Skeletal muscle satellite cell (primary cell): ENCODE data around the gene PCDH10. TPM values are rescaled to one million over a fixed set of nuclear protein-coding genes. Genes with fewer than 3 reads are reported as not detected.

Source experiments
- H3K27me3 ChIP-seq: 2 replicates; pipeline ENCODE4 v1.7.0; 2013; ENCODE audit warnings: low read length; ENCODE audit not compliant: control insufficient read depth, insufficient read depth
- H3K36me3 ChIP-seq: 2 replicates; pipeline ENCODE4 v1.7.0; 2013; ENCODE audit warnings: mild to moderate bottlenecking, control low read depth, low read length; ENCODE audit not compliant: insufficient read depth
- H3K4me1 ChIP-seq: 2 replicates; pipeline ENCODE4 v1.7.0; 2013; ENCODE audit warnings: low read length; ENCODE audit not compliant: control insufficient read depth, insufficient read depth
- H3K4me2 ChIP-seq: 2 replicates; pipeline ENCODE4 v1.7.0; 2013; ENCODE audit warnings: mild to moderate bottlenecking, low read length
- H3K4me3 ChIP-seq: 2 replicates; pipeline ENCODE4 v1.7.0; 2013; ENCODE audit warnings: low read length
- H3K9ac ChIP-seq: 2 replicates; pipeline ENCODE4 v1.7.0; 2013; ENCODE audit warnings: mild to moderate bottlenecking, low read depth, low read length, moderate library complexity
- H3K9me3 ChIP-seq: replicated peaks from 2 replicates; pipeline ENCODE4 v1.7.0; 2013; ENCODE audit warnings: mild to moderate bottlenecking, control low read depth, low read length
- total RNA-seq: library from RNA; depleted of rRNA; stranded (reverse); fragments of >200 nt; gene quantifications from 2 replicates; pipeline ENCODE4 v1.2.3, GENCODE V29; 2012; rRNA removed

The PCDH10 gene, protein sequence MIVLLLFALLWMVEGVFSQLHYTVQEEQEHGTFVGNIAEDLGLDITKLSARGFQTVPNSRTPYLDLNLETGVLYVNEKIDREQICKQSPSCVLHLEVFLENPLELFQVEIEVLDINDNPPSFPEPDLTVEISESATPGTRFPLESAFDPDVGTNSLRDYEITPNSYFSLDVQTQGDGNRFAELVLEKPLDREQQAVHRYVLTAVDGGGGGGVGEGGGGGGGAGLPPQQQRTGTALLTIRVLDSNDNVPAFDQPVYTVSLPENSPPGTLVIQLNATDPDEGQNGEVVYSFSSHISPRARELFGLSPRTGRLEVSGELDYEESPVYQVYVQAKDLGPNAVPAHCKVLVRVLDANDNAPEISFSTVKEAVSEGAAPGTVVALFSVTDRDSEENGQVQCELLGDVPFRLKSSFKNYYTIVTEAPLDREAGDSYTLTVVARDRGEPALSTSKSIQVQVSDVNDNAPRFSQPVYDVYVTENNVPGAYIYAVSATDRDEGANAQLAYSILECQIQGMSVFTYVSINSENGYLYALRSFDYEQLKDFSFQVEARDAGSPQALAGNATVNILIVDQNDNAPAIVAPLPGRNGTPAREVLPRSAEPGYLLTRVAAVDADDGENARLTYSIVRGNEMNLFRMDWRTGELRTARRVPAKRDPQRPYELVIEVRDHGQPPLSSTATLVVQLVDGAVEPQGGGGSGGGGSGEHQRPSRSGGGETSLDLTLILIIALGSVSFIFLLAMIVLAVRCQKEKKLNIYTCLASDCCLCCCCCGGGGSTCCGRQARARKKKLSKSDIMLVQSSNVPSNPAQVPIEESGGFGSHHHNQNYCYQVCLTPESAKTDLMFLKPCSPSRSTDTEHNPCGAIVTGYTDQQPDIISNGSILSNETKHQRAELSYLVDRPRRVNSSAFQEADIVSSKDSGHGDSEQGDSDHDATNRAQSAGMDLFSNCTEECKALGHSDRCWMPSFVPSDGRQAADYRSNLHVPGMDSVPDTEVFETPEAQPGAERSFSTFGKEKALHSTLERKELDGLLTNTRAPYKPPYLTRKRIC
- total RNA-seq: under 0.01 TPM in 1 of 2 replicates, not detected in the other

DNA sequence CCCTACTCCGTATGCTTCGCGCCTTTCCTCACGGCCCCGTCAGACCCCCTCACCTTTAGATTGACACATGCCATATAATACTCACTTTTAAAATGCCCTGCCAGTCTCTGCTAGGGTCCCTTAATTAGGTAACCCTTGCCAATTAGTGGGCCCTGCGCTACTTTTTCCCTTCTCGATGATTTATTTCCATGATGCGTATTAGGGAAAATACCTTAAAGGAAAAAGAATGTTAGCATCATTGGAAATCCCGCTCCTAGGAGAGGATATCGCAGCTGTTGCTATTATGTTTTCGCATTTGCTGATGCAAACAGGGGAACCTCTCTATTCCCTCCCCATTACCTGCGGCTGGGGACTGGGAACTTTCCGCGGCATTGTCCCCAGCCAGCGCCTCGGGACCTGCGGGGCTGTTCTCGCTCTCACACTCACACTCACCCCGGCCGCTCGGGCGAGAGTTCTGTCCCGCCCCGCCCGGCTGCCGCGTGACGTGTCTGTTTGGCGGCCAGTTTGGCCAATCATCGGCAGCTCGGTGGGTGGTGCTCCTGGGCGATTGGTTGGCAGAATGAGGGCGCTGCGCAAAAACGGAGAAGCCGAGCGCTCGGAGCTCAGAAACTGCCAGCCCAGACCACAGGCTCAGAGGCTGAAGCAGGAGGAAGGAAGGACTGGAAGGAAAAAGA, at the start of gene PCDH10:
Gene PCDH10 (plus strand): TSS at position 605 of the 674 bp plus-strand sequence. CDS start 847 bp downstream, outside the sequence.
- H3K36me3 ChIP-seq: no peaks in the 10 kb centered on the region
- H3K4me2 ChIP-seq: peak within 1 kb of the TSS; percentile 83
- peak within 1 kb of the TSS; percentile 37 for H3K9ac ChIP-seq
- H3K27me3 ChIP-seq: peaks cover 42% of the 10 kb centered on the region
- H3K4me3 ChIP-seq: peak within 1 kb of the TSS; percentile 70
- H3K4me1 ChIP-seq: peaks cover 30% of the 10 kb centered on the region
- no peaks in the 10 kb centered on the region for H3K9me3 ChIP-seq

DNA sequence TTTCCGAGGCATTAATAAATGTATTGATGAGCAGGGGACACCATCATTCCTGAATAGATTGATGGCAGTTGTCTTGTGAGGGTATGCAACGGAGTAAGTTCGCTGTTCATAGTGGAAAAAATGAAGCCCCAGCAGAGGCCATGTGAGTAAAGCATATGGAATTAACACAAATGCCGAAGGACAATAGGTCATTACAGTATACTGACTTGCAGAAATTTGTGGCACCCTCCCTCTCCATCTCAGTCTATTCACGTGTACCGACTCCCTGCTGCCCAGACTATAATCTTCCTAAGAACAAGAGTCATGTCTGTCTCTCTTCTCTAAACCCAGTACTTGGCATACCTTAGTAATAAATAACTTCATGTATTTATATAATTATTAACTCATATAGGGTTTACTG, 47.1 kb upstream of the PCDH10 start:
- Histone ChIP-seq H3K36me3 (no peaks in the 10 kb centered on the region), H3K9me3 (no peaks in the 10 kb centered on the region), H3K4me3 (no peak overlapping the region), H3K9ac (no peak overlapping the region), H3K4me2 (no peak overlapping the region), H3K27me3 (no peaks in the 10 kb centered on the region), H3K4me1 (no peaks in the 10 kb centered on the region)

DNA sequence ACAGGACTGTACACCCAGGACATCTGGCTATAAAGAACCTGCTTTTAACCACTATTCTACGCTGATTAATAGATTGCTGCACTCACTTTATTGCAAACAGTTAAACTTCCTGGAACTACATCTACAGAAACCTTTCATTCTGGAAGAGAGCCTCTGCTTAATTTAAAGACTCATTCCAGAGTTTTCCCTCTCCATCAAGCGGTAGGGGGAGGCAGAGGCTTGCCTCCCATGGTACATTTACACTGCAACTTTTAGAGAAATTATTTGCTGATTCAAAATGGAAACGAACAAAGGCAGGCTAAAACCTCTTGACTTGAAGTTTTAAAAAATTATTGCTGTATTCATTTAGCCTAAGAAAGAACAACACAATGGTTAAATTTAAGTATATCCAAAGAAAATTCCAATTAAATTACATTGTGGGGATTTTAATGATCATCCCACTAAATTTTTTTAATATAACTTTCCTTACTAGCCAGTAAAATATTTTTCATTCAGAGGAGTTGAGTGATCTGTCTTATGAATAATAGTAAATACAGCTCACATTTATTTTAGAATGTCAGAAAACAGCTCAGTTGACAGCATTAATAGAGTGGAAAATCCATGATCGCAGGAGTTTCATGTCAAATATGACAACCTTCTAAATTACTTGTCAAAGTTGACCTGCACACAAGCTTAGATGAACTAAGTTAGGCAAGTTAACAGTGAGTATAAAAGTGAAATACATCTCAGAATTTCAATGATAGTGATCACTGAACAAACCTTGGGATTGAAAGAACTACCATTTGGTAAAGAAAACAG, 46.3 kb upstream of the PCDH10 start:
- H3K9me3 ChIP-seq: no peaks in the 10 kb centered on the region
- H3K27me3 ChIP-seq: no peaks in the 10 kb centered on the region
- H3K4me2 ChIP-seq: no peak overlapping the region
- no peaks in the 10 kb centered on the region for H3K36me3 ChIP-seq
- H3K4me1 ChIP-seq: no peaks in the 10 kb centered on the region
- H3K4me3 ChIP-seq: no peak overlapping the region
- no peak overlapping the region for H3K9ac ChIP-seq

DNA sequence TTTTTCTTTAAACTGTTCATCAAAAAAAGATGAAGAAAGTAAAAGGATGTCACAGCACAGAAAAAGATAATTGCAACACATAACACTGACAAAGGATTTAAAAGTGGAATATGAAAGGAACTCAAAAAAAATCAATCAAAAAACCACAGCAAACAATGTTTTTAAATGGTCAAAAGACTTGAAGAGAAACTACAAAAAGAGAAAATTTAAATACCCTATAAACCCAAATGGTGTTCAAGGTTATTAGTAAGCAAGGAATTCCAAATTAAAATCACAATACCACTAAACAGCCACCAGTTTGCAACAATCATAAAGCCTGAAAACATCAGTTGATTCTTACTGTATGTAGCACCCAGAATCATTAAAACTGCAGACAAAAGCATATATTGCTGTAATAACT, 36.5 kb upstream of the PCDH10 start:
- H3K4me1 ChIP-seq: no peaks in the 10 kb centered on the region
- H3K4me2 ChIP-seq: no peak overlapping the region
- no peaks in the 10 kb centered on the region for H3K27me3 ChIP-seq
- H3K4me3 ChIP-seq: no peak overlapping the region
- H3K9ac ChIP-seq: no peak overlapping the region
- H3K36me3 ChIP-seq: no peaks in the 10 kb centered on the region
- H3K9me3 ChIP-seq: no peaks in the 10 kb centered on the region

DNA sequence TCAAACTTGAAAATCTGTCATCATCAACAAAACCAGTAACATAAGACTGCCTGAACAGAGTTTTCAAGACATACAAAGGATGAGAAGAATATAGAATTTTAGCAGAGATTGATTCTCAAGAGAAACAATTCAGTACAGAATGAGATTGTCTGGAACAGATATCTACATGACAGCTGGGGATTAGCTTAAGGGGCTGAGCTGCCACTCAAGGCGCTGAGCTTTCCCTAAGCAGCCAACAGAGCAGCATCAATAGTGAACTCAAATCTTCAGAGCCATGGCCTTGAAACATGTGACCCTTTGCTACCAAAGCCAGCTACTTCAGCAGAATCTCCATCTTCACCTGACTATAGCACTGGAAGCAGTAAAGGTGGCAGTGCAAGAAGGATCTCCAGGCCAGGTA, 24.3 kb upstream of the PCDH10 start:
- H3K4me2 ChIP-seq: no peak overlapping the region
- no peak overlapping the region for H3K4me3 ChIP-seq
- H3K9ac ChIP-seq: no peak overlapping the region
- no peaks in the 10 kb centered on the region for H3K36me3 ChIP-seq
- no peaks in the 10 kb centered on the region for H3K27me3 ChIP-seq
- H3K9me3 ChIP-seq: no peaks in the 10 kb centered on the region
- H3K4me1 ChIP-seq: no peaks in the 10 kb centered on the region

DNA sequence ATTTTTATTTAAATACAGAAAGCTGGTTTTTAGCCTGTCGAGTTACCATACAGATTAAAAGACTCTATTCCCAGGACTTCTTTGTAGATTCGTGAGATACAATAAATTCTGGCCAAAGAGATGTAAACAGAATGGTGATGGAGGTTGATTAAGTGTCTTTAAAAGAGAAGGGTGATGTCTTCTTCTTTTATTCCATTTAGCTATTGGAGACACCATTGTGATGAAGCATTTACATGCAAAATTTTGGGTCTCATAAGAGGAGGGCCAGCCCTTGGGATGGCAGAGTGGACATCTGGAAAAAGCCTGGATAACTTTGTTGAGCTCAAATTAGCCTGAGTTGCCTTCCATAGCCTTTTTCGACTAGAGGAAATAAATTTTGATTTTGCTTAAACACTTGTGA, 21.6 kb upstream of the PCDH10 start:
- Histone ChIP-seq H3K9me3 (no peaks in the 10 kb centered on the region), H3K4me3 (no peak overlapping the region), H3K9ac (no peak overlapping the region), H3K4me2 (no peak overlapping the region), H3K27me3 (no peaks in the 10 kb centered on the region), H3K4me1 (peaks cover 10% of the 10 kb centered on the region), H3K36me3 (no peaks in the 10 kb centered on the region)

DNA sequence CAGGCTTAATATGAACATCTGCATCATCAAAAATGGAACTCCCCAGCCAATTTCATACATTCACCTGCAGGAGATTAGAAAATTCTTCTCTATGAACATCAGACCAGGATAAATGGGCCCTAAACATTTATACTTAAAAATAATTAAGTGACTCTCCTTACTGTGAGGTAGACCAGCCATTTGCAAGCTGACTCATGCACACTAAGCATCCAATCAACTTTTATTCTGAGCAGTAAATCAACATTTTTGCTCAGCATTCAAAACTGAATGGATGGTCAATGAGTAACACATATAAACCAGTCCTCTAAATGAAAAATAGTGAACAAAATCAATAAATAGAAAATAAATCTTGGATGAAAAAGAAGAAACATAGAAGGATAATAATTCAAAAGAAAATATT, 19.9 kb upstream of the PCDH10 start:
- no peaks in the 10 kb centered on the region for H3K9me3 ChIP-seq
- H3K4me3 ChIP-seq: no peak overlapping the region
- no peaks in the 10 kb centered on the region for H3K27me3 ChIP-seq
- no peak overlapping the region for H3K4me2 ChIP-seq
- H3K9ac ChIP-seq: no peak overlapping the region
- no peaks in the 10 kb centered on the region for H3K36me3 ChIP-seq
- H3K4me1 ChIP-seq: peaks cover 10% of the 10 kb centered on the region

DNA sequence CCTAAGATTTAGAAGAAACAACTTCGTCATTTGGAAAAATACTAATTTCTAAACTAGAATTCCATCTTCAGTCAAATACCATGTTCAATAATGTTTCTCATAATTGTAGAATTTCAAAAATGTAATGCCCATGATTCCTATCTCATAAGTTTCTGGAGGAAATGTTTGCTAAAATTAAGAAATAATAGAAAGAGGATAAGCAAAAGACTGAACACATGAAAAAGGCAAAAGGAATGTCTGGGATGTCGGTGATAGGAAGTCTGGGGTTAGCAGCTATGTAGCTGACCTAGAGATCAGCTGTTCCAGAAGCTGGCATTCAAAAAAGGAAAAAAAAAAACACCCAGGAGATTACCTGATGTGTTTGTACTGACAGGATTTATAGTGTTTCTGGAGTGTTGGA, 18.9 kb upstream of the PCDH10 start:
- H3K4me3 ChIP-seq: no peak overlapping the region
- H3K36me3 ChIP-seq: no peaks in the 10 kb centered on the region
- peaks cover 10% of the 10 kb centered on the region for H3K4me1 ChIP-seq
- no peak overlapping the region for H3K4me2 ChIP-seq
- no peaks in the 10 kb centered on the region for H3K27me3 ChIP-seq
- H3K9me3 ChIP-seq: no peaks in the 10 kb centered on the region
- H3K9ac ChIP-seq: peak overlapping the region; percentile 2

DNA sequence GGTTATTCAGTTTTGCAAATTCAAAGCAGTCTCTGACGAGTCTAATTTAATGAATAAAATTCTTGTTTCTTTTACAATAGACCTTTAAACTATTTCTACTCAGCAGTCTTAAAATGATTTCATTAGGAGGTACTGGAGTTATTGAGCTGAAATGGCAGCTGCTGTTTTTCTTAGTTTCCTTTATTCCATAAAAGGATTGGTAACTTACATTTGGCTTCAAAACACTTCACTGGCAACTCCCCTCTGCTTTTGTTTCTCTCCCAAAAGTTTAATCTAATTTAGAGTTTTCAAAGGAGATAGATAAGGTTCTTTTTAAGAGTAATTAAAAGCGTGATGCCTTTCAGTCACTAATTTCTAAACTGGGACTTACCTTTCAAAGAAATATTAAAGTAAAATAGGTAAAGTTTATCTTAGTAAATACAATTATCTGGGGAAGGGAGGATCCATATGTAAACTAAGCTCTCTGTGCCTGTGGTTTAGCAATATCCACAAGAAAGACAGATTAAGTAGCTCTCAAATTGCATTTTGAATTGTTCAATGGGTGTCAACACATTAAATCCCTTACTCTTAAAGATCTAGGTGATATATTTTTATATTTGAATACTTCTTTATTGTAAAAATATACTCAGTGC, 17.1 kb upstream of the PCDH10 start:
- Histone ChIP-seq H3K4me3 (no peak overlapping the region), H3K4me2 (no peak overlapping the region), H3K36me3 (no peaks in the 10 kb centered on the region), H3K27me3 (no peaks in the 10 kb centered on the region), H3K4me1 (peaks cover 10% of the 10 kb centered on the region), H3K9ac (no peak overlapping the region), H3K9me3 (no peaks in the 10 kb centered on the region)

DNA sequence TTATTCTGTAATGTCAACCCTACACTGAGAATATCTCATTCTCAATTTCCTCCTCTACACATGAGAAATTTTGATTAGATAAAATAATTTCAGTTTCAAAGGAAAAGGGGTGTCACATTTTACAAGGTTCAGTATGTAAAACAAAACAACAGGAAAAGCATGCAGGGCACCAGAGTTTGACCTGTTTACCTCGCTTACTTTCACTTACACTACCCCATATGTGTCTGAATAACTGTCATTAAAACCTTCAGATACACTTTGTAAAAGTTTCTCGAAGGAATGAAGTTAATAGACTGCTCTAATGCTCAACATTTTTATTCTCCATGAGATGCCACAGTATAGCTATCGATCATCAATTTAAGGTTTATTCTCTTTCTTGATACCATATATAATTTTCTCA, 12.3 kb upstream of the PCDH10 start:
- Histone ChIP-seq H3K9ac (no peak overlapping the region), H3K4me1 (no peaks in the 10 kb centered on the region), H3K27me3 (no peaks in the 10 kb centered on the region), H3K4me2 (no peak overlapping the region), H3K36me3 (no peaks in the 10 kb centered on the region), H3K9me3 (no peaks in the 10 kb centered on the region), H3K4me3 (no peak overlapping the region)
